ENCODE results near the gene CLIC3.

DNA sequence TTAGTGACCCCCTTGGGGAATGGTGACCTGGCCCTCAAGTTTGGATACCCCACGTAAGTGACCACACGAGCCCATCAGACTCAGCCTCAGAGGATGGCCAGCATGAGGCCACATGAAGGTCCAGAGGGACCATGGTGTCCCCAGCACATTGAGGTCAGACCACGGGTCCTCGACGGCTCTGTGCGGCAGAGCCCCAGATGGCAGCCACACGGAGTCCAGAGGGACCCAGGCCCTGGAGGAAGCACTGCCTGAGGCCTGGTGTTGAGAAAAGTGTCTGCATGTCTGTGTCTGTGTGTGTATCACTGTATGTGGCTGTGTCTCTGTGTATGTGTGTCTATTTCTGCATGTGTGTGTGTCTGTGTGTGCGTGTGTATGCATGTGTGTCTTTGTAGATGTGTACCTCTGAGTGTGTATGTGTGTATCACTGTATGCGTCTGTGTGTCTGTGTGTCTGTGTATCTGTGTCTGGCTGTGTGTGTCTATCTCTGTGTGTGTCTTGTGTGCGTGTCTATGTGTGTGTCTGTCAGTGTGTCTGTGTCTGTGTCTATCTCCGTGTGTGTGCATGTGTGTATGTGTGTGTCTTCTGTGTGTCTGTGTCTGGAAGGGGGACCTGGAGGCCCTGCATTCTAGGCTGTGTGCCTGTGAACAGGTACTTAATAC lies 12.6 kb downstream of the CLIC3 start:
- TF ChIP-seq, protein P1, sequence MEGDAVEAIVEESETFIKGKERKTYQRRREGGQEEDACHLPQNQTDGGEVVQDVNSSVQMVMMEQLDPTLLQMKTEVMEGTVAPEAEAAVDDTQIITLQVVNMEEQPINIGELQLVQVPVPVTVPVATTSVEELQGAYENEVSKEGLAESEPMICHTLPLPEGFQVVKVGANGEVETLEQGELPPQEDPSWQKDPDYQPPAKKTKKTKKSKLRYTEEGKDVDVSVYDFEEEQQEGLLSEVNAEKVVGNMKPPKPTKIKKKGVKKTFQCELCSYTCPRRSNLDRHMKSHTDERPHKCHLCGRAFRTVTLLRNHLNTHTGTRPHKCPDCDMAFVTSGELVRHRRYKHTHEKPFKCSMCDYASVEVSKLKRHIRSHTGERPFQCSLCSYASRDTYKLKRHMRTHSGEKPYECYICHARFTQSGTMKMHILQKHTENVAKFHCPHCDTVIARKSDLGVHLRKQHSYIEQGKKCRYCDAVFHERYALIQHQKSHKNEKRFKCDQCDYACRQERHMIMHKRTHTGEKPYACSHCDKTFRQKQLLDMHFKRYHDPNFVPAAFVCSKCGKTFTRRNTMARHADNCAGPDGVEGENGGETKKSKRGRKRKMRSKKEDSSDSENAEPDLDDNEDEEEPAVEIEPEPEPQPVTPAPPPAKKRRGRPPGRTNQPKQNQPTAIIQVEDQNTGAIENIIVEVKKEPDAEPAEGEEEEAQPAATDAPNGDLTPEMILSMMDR (IDR thresholded peaks at IDR 0.05): no peak
- TF ChIP-seq EZH2 (IDR thresholded peaks at IDR 0.05): no peak
